ENCODE data around the gene CDC14A. TPM values are rescaled to one million over a fixed set of nuclear protein-coding genes. Genes with fewer than 3 reads are reported as not detected.
"Not testable (repeated sequence)": the region's sequence is repeated elsewhere in the genome, so short reads cannot be mapped to it uniquely, and the experiment has no call there.

CDC14A gene
- total RNA-seq, 1 donor from 2014 or later = 17.8 TPM

- intact Hi-C loops (cut with DNase I) = no loop called here
- no peaks in the 10 kb centered on the region for H3K9me3 ChIP-seq
- no peak for TF ChIP-seq CTCF (IDR thresholded peaks at IDR 0.05)
- no peaks in the 10 kb centered on the region for H3K27me3 ChIP-seq (ENCODE audit: low read depth)
- ATAC-seq (no peak), DNase-seq (no peak)
- H3K4me1 ChIP-seq = no peaks in the 10 kb centered on the region
- H3K4me3 ChIP-seq = no peak overlapping the region
- no peak overlapping the region for H3K27ac ChIP-seq
- no peaks in the 10 kb centered on the region for H3K36me3 ChIP-seq
Measured at GRCh38 chr1:100325415-100326324, 26.6 kb upstream of the CDC14A start.

GRCh38 chr1:100326325-100326670, 26.0 kb upstream of the CDC14A start:
- ATAC-seq; H3K4me1 ChIP-seq; DNase-seq; H3K27me3 ChIP-seq (ENCODE audit: low read depth); H3K9me3 ChIP-seq; intact Hi-C loops (cut with DNase I); H3K27ac ChIP-seq; H3K4me3 ChIP-seq; H3K36me3 ChIP-seq: not testable (repeated sequence)

- no peak for TF ChIP-seq CTCF (IDR thresholded peaks at IDR 0.05)
- Histone ChIP-seq H3K36me3 (no peaks in the 10 kb centered on the region), H3K4me1 (no peaks in the 10 kb centered on the region), H3K4me3 (no peak overlapping the region), H3K27ac (no peak overlapping the region), H3K27me3 (ENCODE audit: low read depth) (no peaks in the 10 kb centered on the region), H3K9me3 (no peaks in the 10 kb centered on the region)
- ATAC-seq (no peak), DNase-seq (no peak)
- intact Hi-C loops (cut with DNase I) = no loop called here
Measured at GRCh38 chr1:100328133-100328532, 24.2 kb upstream of the CDC14A start.

GRCh38 chr1:100331146-100331545, 21.2 kb upstream of the CDC14A start:
- intact Hi-C loops (cut with DNase I); H3K4me1 ChIP-seq; H3K4me3 ChIP-seq; ATAC-seq; DNase-seq; H3K36me3 ChIP-seq; H3K27me3 ChIP-seq (ENCODE audit: low read depth); H3K27ac ChIP-seq; H3K9me3 ChIP-seq: not testable (repeated sequence)

GRCh38 chr1:100332331-100332730, 20.0 kb upstream of the CDC14A start:
- no peaks in the 10 kb centered on the region for H3K9me3 ChIP-seq
- H3K27me3 ChIP-seq (ENCODE audit: low read depth) = no peaks in the 10 kb centered on the region
- no peaks in the 10 kb centered on the region for H3K4me1 ChIP-seq
- no peak overlapping the region for H3K4me3 ChIP-seq
- DNase-seq (no peak), ATAC-seq (no peak)
- intact Hi-C loops (cut with DNase I) = no loop called here
- no peak for TF ChIP-seq CTCF (IDR thresholded peaks at IDR 0.05)
- no peaks in the 10 kb centered on the region for H3K36me3 ChIP-seq
- H3K27ac ChIP-seq = no peak overlapping the region

GRCh38 chr1:100335436-100335835, 16.9 kb upstream of the CDC14A start:
- ATAC-seq (no peak), DNase-seq (no peak)
- Histone ChIP-seq H3K4me3 (no peak overlapping the region), H3K27me3 (ENCODE audit: low read depth) (no peaks in the 10 kb centered on the region), H3K9me3 (no peaks in the 10 kb centered on the region), H3K27ac (no peak overlapping the region), H3K4me1 (no peaks in the 10 kb centered on the region), H3K36me3 (no peaks in the 10 kb centered on the region)
- intact Hi-C loops (cut with DNase I) = no loop called here
- TF ChIP-seq CTCF (IDR thresholded peaks at IDR 0.05) = no peak

- H3K4me1 ChIP-seq; intact Hi-C loops (cut with DNase I); H3K27me3 ChIP-seq (ENCODE audit: low read depth); ATAC-seq; DNase-seq; H3K36me3 ChIP-seq; H3K9me3 ChIP-seq; H3K27ac ChIP-seq; H3K4me3 ChIP-seq: not testable (repeated sequence)
Measured at GRCh38 chr1:100337878-100338277, 14.4 kb upstream of the CDC14A start.

GRCh38 chr1:100339735-100340134, 12.6 kb upstream of the CDC14A start:
- H3K36me3 ChIP-seq; H3K27ac ChIP-seq; H3K27me3 ChIP-seq (ENCODE audit: low read depth); H3K9me3 ChIP-seq; H3K4me3 ChIP-seq; intact Hi-C loops (cut with DNase I); H3K4me1 ChIP-seq; DNase-seq; ATAC-seq: not testable (repeated sequence)

All from lower lobe of right lung (tissue), 2 donors.